OCI-LY7 (cell line): ENCODE measurements around the gene GALR1. TPM values are rescaled to one million over a fixed set of nuclear protein-coding genes. Genes with fewer than 3 reads are reported as not detected.

Experiments used
- BruUV-seq: library from RNA; stranded (reverse); fragments of 400-500 nt; replicated peaks from 2 replicates; lab custom pipeline; 2021; lab: Mats Ljungman, UMichigan
- CTCF ChIA-PET: fragments of 300-600 bp; sonication (Branson Sonifier 250); formaldehyde crosslinking; loops from one replicate; lab custom pipeline; 2022; ENCODE audit warnings: antibody characterized with exemption; ENCODE audit not compliant: unreplicated experiment; lab: Charles Lee
- POLR2A ChIA-PET: fragments of 300-600 bp; sonication (Branson Sonifier 250); formaldehyde crosslinking; loops from one replicate; lab custom pipeline; 2022; ENCODE audit warnings: antibody characterized with exemption; lab: Charles Lee
- DNase-seq: peaks from one replicate; pipeline ENCODE4 v3.0.0-alpha.2; 2015; ENCODE audit warnings: low spot score
- H2AFZ ChIP-seq: fragments of 200-600 bp; sonication (generic), shearing (Covaris generic); 2 replicates; pipeline ENCODE4 v1.6.1; 2014; ENCODE audit warnings: mild to moderate bottlenecking, antibody characterized with exemption, low read length, moderate library complexity
- H3K27ac ChIP-seq: fragments of 200-600 bp; sonication (generic); 2 replicates; pipeline ENCODE4 v1.5.1; 2014; ENCODE audit warnings: mixed run types, low read depth, mild to moderate bottlenecking, moderate library complexity, low read length, inconsistent platforms; ENCODE audit not compliant: poor library complexity, severe bottlenecking
- H3K36me3 ChIP-seq: fragments of 200-600 bp; sonication (generic); 2 replicates; pipeline ENCODE4 v1.6.1; 2014; ENCODE audit warnings: mild to moderate bottlenecking, antibody characterized with exemption, low read length, moderate library complexity, mixed read lengths; ENCODE audit not compliant: insufficient read depth
- H3K4me1 ChIP-seq: fragments of 200-600 bp; sonication (generic); 2 replicates; pipeline ENCODE4 v1.5.1; 2014; ENCODE audit warnings: mild to moderate bottlenecking, low read length; ENCODE audit not compliant: insufficient read depth, poor library complexity, severe bottlenecking
- H3K4me2 ChIP-seq: fragments of 200-600 bp; sonication (generic); 2 replicates; pipeline ENCODE4 v1.6.1; 2014; ENCODE audit warnings: mild to moderate bottlenecking, low read length
- H3K4me3 ChIP-seq: fragments of 200-600 bp; sonication (generic); 2 replicates; pipeline ENCODE4 v1.5.1; 2014; ENCODE audit warnings: mild to moderate bottlenecking, low read depth, low read length; ENCODE audit not compliant: poor library complexity, severe bottlenecking
- H3K79me2 ChIP-seq: fragments of 200-600 bp; sonication (generic); 2 replicates; pipeline ENCODE4 v1.6.1; 2016; ENCODE audit warnings: low read depth, mild to moderate bottlenecking, low read length, moderate library complexity, mixed read lengths; ENCODE audit not compliant: insufficient read depth
- H3K9me2 ChIP-seq: fragments of 200-600 bp; sonication (generic); 2 replicates; pipeline ENCODE4 v1.6.1; 2016; ENCODE audit warnings: mild to moderate bottlenecking, low read length, mixed read lengths; ENCODE audit not compliant: insufficient read depth
- H3K9me3 ChIP-seq: fragments of 200-600 bp; sonication (generic); 2 replicates; pipeline ENCODE4 v1.6.1; 2014; ENCODE audit warnings: mild to moderate bottlenecking, mixed run types, low read length, mixed read lengths
- H4K20me1 ChIP-seq: fragments of 200-600 bp; sonication (generic); 2 replicates; pipeline ENCODE4 v1.6.1; 2014; ENCODE audit warnings: mild to moderate bottlenecking, antibody characterized with exemption, low read length, moderate library complexity, mixed read lengths; ENCODE audit not compliant: insufficient read depth
- EZH2phosphoT487 ChIP-seq: fragments of 200-600 bp; sonication (generic); IDR thresholded peaks from 2 replicates; pipeline ENCODE4 v1.6.1; 2018; ENCODE audit warnings: low read depth, borderline replicate concordance, mild to moderate bottlenecking, mixed run types, antibody characterized with exemption, low read length, moderate library complexity, mixed read lengths
- intact Hi-C: fragments of 100-400 bp; cut with micrococcal nuclease; formaldehyde crosslinking; loops from one replicate; pipeline ENCODE4 v1.10.0; 2022; ENCODE audit not compliant: unreplicated experiment
- total RNA-seq, 2 experiments: library from RNA; depleted of rRNA in 1 of 2; stranded (reverse); fragments of >200 nt in 1 of 2; shearing (Covaris generic) in 1 of 2; gene quantifications; 2 replicates each; pipeline ENCODE4 v1.2.3, GENCODE V29; 2014 to 2022
- TF ChIP-seq, protein P1 (sequence below): fragments of 200-600 bp; sonication (generic); conservative IDR thresholded peaks from 2 replicates; pipeline ENCODE4 v1.5.1; 2014; ENCODE audit warnings: mild to moderate bottlenecking, antibody characterized with exemption, low read length, moderate library complexity, mixed read lengths

Gene GALR1
- total RNA-seq, 2 experiments from 2014 or later = not detected

DNA sequence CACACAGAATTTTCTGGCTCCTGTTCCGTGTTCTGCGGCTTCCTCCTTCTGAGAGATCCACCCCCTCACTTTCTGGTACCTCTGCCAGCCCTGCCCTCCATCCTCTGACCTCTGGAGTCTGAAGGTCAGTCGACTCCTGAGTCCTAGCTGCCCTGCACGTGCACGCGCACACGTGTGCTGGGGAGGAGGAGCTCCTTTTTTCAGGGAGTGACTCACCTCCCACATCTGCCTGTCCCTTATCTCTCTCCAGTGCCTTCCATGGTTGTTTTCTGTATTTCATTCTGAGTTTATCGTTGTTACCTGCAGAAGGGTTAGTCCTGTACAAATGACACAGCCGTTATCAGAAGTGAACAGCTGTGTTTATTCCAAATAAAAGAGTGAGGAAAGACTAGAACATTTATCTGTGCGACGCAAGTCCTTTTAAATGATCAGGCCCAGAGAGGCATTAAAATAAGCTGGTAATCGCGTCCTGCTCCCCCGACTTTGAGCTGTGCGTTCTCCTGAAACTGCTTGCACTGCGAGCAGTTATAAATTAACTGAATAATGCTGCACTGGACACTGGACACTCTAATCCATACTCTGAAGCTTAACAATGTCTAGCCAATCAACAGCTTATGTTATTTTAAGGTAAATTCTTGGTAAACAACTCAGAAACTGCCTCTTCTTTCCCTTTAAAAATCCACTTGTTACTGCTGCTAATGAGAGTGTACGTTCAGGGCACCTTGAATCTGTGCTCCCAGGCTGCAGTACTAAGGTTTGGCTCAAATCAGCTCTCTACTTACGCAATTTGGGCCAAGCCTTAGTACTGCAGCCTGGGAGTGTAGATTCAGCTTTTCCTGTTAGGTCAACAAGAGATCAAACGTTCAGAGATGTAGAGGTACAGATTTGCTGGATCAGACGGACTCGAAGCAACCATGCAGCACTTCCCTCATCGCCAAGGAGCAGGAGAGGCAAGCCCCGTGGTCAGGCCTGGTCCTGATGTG is 72.5 kb downstream of the GALR1 start:
- Histone ChIP-seq H3K9me2 (no peaks in the 10 kb centered on the region), H3K4me2 (no peak overlapping the region), H3K4me1 (no peaks in the 10 kb centered on the region), H3K79me2 (no peaks in the 10 kb centered on the region), H4K20me1 (no peaks in the 10 kb centered on the region), H3K36me3 (no peaks in the 10 kb centered on the region), H3K27ac (no peak overlapping the region), H2AFZ (no peak overlapping the region), H3K4me3 (no peak overlapping the region), H3K9me3 (no peaks in the 10 kb centered on the region)
- CTCF ChIA-PET = no interaction called here
- POLR2A ChIA-PET = no interaction called here
- no TSS peak for BruUV-seq
- no peak for DNase-seq
- TF ChIP-seq, protein P1, sequence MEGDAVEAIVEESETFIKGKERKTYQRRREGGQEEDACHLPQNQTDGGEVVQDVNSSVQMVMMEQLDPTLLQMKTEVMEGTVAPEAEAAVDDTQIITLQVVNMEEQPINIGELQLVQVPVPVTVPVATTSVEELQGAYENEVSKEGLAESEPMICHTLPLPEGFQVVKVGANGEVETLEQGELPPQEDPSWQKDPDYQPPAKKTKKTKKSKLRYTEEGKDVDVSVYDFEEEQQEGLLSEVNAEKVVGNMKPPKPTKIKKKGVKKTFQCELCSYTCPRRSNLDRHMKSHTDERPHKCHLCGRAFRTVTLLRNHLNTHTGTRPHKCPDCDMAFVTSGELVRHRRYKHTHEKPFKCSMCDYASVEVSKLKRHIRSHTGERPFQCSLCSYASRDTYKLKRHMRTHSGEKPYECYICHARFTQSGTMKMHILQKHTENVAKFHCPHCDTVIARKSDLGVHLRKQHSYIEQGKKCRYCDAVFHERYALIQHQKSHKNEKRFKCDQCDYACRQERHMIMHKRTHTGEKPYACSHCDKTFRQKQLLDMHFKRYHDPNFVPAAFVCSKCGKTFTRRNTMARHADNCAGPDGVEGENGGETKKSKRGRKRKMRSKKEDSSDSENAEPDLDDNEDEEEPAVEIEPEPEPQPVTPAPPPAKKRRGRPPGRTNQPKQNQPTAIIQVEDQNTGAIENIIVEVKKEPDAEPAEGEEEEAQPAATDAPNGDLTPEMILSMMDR = no peak
- no peak for TF ChIP-seq EZH2phosphoT487
- intact Hi-C loops = no loop called here

DNA sequence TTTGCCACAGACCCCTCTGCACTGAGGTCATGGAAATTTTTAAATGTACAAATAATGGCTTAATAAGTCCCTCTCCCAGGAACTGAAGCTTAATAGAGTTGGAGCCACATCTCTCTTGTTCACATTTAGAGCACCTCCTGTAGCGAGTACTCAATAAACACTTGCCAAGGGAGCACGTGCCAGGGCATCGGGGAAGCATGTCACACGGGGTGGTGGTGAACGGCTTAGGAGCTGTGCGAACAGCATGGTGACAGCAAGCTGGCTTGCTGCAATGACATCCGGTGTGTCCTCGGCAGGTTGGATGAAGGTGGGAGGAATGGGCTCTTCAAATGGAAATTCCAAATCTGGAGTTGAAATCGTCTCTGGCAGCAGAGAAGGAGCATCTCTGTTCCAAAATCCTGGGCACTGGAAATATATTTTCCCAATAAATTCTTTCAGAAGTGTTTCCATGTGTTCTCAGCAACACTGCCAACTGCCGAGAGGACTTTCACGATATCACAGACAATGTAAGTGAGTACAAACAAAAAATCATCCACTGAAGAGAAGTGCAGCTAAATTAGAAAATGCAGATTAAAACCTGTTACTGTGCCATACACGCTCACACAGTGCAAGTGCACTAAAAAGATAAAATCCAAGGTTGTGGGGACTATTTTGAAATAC is 74.1 kb downstream of the GALR1 start:
- H3K4me2 ChIP-seq = no peak overlapping the region
- ChIA-PET POLR2A (no interaction called here), CTCF (no interaction called here)
- no peaks in the 10 kb centered on the region for H3K79me2 ChIP-seq
- no peaks in the 10 kb centered on the region for H4K20me1 ChIP-seq
- no TSS peak for BruUV-seq
- no peak for DNase-seq
- no peaks in the 10 kb centered on the region for H3K36me3 ChIP-seq
- TF ChIP-seq EZH2phosphoT487 = no peak
- TF ChIP-seq, protein P1 = no peak
- intact Hi-C loops = no loop called here
- H3K4me1 ChIP-seq = no peaks in the 10 kb centered on the region
- H3K4me3 ChIP-seq = no peak overlapping the region
- no peak overlapping the region for H2AFZ ChIP-seq
- H3K9me2 ChIP-seq = no peaks in the 10 kb centered on the region
- H3K27ac ChIP-seq = no peak overlapping the region
- no peaks in the 10 kb centered on the region for H3K9me3 ChIP-seq

Other genes with a start within 250 kb of the GALR1 start
- 13.5 and 16.4 TPM in 2 replicates for gene MBP, start 117.1 kb upstream of the GALR1 start, total RNA-seq (2014; rRNA removed; shearing (Covaris generic))
- 25.2 and 28.9 TPM in 2 replicates for gene MBP, start 117.1 kb upstream of the GALR1 start, total RNA-seq (2022)